ENCODE results near the gene SSC5D.
A peak's percentile ranks its signal among the peaks of the same experiment; 100 is the strongest.

SSC5D gene

GRCh38 chr19:55455576-55456235, 32.5 kb upstream of the SSC5D start:
- no peak for DNase-seq (ENCODE audit: low spot score)

GRCh38 chr19:55456347-55456746, 31.9 kb upstream of the SSC5D start:
- no peak for DNase-seq (ENCODE audit: low spot score)

DNA sequence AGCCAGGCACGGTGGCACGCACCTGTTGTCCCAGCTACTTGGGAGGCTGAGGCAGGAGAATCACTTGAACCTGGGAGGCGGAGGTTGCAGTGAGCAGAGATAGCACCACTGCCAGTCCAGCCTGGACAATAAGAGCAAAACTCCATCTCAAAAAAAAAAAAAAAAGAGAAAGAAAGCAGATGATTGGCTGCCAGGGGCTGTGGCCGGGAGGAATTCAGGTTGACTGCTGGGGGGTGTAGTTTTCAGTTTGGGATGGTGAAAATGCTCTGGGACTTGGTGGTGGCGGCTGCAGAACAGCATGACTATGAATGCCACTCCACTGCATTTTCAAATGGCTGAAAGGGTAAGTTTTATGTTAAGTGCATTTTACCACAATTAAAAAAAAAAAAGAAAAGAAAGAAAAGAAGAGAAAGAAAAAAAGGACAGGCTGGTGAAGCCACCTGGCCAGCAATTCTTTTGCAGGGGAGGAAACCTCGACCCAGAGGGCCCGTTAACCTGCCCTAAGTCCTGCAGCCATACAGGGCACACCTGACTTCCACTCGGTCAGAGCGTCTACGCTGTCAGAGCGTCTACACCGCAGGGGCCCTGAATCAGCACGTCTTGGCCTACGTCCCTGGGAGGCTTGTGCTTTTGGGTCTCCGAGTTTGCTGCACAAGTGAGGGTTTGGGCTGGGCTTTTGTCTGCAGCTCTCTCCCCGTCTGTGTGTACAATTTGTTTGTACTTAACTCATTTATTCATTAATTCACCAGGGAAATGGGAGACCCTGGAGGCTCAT, 30.4 kb upstream of the SSC5D start:
- no peak for DNase-seq (ENCODE audit: low spot score)

- no peak for DNase-seq (ENCODE audit: low spot score)
Observed at GRCh38 chr19:55459551-55459949, 28.7 kb upstream of the SSC5D start.

- no peak for DNase-seq (ENCODE audit: low spot score)
Observed at GRCh38 chr19:55459950-55460657, 28.1 kb upstream of the SSC5D start.

DNA sequence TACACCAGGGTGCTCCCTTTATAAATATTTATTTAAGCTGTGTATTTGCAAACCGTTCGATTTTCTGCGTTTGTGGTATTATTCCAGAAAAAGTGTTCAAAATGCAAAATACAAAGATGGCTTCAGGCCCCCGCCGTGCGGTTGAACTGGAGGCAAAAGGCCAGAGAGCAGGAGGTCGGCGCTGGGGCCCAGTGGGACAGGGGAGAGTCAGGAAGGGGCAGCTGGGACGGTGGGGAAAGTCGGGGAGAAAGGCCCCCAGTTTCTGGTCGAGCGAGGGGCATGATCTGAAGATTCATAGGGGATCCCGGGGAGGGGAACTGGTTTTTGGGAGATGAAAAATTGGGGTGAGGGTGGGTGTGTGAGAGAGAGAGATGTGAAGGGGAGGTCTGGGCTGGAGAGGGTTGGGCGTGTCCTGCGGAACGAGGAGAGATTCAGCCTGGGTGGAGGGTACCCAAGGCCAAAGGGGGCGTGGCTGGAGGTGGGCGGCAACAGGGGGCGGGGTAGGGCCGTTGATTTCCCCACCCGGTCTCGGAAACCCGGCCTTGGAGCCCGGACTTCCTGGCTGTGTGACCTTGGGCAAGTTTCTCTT, 27.5 kb upstream of the SSC5D start:
- peak; percentile 95 for DNase-seq (ENCODE audit: low spot score)

DNA sequence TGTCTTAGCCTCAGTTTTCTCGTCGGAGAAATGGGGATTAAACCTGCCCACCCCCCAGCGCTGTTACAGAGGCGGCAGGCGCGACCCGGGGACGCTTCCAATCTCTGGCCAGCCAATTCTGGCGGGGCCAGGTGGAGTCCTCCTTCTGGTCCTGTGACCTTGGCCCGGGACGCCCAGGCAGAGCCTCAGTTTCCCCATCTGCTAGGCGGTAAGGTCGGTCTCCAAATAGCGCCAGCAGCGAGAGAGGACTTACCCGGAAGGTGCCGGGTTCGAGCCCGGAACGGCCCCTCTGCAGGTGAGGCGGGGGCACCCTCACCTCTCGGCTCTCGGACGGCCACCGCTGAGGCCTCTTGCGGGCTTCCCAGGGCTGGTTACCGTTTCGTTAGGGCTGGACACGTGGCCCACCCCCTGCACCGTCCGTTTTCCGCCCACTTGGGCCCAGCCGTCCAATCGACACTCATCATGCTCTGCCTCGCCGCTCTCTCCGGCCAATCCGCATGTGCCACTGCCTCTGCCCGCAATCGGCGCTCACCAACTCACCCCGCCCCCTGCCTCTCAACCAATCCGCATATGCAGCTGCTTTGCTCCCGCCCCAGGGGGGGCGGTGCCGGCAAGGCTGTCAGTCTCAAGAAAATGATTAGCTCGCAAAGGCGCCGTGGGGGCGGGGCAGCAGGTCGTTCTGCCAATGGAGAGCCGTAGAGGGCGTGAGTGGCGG, 26.8 kb upstream of the SSC5D start, which contains the start of gene ISOC2:
TSS of gene ISOC2 (minus strand) at position 384 of the 715 bp plus-strand sequence. CDS start 5,156 bp downstream, outside the sequence.
- peak; percentile 99 for DNase-seq (ENCODE audit: low spot score)

GRCh38 chr19:55461974-55462626, 26.1 kb upstream of the SSC5D start:
- DNase-seq (ENCODE audit: low spot score): no peak

DNA sequence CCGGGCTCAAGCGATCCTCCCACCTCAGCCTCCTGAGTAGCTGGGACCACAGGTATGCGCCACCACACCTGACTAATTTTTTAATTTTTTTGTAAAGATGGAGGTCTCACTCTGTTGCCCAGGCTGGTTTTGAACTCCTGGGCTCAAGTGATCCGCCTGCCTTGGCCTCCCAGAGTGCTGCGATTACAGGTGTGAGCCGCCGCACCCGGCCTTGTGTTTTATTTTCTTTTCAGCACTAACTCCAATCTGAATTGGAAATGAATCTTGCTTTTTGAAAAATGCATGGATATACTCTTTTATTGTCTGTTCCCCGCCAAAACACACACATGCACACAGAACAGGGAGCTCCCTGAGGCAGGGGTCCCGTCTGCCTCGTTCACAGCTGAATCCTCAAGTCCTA, 25.5 kb upstream of the SSC5D start:
- no peak for DNase-seq (ENCODE audit: low spot score)

DNA sequence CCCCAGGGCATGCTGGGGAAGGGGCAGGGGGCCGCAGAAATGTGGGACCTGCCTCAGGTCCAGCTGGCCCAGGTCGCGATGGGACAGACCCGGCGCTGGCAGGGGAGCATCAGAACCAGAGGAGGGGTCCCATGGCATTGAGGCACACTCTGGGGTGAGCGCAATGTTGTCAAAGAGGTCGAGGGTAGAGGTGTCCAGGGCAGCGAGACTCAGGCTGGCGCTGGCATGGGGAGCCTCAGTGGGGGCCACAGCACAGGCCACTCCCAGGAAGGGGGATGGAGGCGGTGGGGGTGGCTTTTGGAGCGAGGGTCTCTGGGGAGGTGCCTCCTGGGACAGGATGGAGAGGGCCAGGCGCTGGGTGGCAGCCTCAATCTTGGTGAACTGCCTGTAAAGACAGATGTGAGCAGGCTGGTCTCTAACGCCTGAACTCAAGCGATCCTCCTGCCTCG, 24.6 kb upstream of the SSC5D start:
- no peak for DNase-seq (ENCODE audit: low spot score)

- DNase-seq (ENCODE audit: low spot score): no peak
Observed at GRCh38 chr19:55464039-55464661, 24.1 kb upstream of the SSC5D start.

DNA sequence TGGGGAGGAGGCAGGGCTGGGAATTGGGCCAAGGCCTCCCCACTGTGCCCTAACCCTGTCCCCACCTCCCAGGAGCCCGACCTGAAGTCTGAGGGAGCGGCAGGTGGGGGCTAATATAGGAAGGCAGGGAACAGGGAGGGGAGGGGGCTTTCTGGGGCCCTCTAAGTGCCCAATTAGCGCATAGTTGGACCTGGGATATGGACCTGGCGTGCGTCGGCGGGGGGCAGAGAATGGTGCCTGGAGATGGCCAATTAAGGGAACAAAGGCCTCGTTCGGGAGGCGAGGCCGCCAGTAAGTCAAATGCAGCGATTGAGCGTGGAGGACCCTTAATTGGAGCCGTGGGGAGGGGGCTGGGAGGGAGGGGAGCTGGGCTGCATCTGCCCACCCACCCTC, 23.6 kb upstream of the SSC5D start, which contains the start of gene C19orf85:
TSS of gene C19orf85 (minus strand) at position 90 of the 393 bp plus-strand sequence. CDS start 197 bp downstream, outside the sequence.
- no peak for DNase-seq (ENCODE audit: low spot score)

DNA sequence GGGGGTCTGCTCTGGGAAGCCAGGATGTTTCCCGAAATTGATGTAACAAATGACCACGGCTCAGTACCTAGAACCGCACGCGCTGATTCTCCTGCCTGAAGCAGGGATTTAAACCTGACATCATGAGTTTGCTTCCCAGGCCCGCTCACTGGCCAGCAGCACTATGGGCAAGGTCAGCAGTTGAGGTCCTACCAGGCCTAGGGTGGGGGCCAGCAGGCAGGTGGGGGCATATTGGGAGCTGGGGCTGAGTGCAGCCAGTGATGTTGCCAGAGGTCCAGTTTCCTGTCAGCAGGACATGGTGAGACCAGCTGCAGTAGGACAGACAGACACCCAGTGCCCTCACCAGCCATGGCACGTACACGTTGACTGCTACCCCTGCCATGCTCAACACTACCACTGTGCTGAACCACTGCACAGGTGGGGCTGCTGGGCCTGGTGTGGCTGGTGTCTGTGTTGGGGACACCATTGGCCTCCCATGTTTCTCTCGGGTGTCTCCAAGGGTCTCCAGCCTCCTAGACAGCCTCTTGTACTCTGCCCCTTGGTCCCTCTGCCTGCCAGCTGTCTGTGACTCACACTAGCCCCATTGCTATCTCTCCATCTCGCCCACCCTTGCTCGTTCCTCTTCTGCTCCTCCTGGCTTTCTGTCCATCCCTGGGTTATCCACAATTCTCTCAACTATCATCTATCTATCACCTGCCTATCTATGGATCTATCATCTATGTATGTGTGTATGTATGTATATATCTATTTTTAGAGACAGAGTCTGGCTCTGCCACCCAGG, 22.6 kb upstream of the SSC5D start:
- DNase-seq (ENCODE audit: low spot score): no peak

- DNase-seq (ENCODE audit: low spot score): no peak
Observed at GRCh38 chr19:55466241-55466614, 22.0 kb upstream of the SSC5D start.

GRCh38 chr19:55467236-55468053, 20.8 kb upstream of the SSC5D start:
- peak; percentile 88 for DNase-seq (ENCODE audit: low spot score)

DNA sequence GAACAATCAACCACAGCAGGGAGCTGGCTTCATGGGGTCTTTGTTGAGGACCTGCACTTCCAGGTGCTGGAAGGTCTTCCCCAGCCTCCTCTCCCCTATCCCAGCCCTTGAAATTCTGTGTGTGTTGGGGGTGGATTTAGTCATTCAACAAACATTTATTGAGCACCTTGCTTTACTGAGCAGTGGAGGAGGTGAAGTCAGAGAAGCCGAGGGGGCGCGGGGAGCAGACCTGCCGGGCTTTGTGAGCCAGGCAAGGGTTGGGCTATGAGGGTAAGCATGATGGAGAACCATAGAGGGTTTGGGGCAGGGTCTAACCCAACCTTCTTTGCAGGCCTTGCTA, 20.2 kb upstream of the SSC5D start:
- no peak for DNase-seq (ENCODE audit: low spot score)

DNA sequence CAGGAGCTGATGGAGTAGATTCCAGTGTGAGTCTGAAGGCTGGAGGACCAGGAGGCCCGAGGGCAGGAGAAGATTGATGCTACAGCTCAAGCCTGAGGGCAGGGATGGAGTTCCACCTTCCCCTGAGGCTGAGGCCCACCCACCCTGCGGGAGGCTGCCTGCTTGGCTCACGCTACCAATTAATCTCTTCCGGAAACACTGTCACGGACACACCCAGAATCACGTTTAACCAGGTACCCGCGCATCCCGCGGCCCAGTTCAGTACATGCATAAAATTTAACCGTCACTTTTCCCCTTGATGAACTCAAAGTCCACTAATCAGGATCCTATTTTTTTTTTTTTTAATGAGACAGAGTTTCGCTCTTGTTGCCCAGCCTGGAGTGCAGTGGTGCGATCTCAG, 17.0 kb upstream of the SSC5D start:
- DNase-seq (ENCODE audit: low spot score): no peak

DNA sequence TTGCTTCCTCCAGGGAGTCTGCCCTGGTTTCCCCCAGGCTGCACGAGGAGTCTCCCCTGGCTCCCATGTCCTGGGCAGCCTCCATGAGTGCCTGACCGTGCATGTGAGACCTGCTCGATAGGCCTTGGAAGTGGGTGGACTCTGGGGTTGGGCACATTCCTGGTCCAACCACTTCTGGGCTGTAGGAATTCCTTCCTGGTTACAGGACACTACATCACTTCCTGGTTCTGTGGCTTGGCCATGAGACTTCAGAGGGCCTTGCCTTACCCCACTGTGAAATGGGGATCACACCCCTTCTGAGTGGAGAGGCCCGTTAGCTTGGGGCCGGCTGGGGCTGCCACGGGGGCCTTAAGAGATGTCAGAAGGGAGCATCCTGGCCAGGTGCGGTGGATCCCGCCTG, 15.8 kb upstream of the SSC5D start:
- no peak for DNase-seq (ENCODE audit: low spot score)
